Measurements from ENCODE around the gene LMTK2.
A peak's percentile ranks its signal among the peaks of the same experiment; 100 is the strongest.

The LMTK2 gene

DNA sequence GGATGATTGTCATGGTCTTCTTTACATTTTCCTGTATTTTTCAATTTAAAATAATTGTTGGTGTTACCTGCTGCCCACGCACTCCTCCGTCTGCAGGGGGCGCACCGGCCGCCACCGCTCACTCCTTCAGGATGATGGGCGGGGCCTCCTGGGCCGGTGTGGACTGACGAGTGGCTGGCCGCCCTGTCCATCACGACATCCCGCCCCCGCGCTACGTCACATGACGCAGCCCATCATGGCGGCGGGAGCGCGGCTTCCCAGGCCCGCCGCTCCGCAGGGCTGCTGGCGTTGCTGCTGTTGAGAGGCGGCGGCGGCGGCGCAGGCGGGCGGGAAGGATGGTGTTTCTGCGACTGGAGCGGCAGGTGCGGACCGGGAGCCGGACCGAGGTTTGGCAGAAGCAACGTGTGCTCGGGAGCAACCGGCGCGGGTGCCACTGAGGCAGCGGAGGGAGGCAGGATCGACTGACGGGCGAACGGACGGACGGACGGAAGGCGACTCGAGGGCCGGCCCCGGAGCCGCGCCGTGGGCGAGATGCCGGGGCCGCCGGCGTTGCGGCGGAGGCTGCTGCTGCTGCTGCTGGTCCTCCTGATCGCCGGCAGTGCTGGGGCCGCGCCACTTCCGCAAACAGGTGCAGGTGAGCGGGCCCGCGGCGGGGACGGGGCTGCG lies at the start of gene LMTK2:
Gene LMTK2 (plus strand): TSS at position 216 of the 666 bp plus-strand sequence. CDS start 316 bp downstream, at position 532.
- peak; percentile 98 for DNase-seq (ENCODE audit: low spot score)

DNA sequence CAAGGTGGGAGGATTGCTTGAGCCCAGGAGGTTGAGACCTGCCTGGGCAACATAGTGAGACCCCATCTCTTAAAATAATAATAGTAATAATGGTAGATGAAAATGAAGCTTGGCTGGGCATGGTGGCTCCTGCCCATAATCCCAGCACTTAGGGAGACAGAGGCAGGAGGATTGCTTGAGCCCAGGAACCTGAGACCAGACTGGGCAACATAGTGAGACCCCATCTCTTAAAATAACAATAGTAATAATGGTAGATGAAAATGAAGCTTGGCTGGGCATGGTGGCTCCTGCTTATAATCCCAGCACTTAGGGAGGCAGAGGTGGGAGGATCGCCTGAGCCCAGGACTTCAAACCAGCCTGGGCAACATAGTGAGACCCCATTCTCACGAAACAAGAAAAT lies 49.5 kb upstream of the LMTK2 start:
- DNase-seq (ENCODE audit: low spot score): no peak

DNA sequence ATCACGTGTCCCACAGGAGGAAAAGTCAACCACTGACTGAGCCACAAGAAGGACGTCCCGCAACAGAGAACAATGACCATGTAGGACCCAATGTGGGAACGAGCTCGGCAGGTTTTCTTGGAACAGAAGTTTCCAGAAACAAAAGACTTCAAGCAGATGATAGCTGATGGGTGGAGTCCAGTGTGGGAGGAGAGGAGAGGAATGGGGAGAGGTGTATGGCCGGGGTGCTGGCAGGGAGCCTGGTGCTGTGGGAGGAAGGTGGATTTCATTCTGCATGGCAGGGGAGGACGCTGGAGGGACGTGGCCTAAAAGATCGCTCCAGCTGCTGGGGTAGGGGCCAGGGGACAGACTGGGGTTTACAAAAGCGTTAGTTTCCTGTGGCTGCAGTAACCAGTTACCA lies 48.5 kb upstream of the LMTK2 start:
- DNase-seq (ENCODE audit: low spot score): no peak

DNA sequence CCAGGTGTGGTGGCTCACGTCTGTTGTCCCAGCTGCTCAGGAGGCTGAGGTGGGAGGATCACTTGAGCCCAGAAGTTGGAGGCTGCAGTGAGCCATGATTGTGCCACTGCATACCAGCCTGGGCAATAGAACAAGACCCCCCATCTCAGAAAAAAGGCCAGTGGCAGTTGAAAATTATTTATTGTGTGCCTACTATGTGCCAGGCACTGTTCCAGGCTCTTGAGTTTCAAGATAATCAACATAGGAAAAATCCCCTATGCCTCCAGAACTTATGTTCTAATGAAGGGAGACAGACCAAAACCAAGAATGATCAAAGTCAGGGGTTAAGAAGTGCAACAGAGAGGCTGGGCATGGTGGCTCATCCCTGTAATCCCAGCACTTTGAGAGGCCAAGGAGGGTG lies 42.4 kb upstream of the LMTK2 start:
- no peak for DNase-seq (ENCODE audit: low spot score)

DNA sequence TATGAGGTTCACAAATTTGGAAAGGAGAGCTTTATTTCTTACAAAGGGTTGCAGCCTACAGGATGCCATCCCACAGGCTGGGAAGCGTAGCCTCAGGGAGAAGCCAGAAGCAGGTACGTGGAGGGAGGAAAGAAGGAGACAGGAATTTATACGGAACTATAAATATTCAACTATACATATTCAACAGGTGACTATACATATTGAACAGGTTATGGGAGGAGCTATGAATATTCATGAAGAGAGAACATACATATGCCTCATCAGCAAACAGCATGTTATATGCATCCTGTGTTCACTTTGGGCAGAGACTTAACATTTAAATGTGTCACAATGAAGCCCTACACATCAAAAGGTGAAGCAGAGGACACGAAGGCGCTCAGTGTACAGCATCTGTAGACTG lies 40.5 kb upstream of the LMTK2 start:
- no peak for DNase-seq (ENCODE audit: low spot score)

DNA sequence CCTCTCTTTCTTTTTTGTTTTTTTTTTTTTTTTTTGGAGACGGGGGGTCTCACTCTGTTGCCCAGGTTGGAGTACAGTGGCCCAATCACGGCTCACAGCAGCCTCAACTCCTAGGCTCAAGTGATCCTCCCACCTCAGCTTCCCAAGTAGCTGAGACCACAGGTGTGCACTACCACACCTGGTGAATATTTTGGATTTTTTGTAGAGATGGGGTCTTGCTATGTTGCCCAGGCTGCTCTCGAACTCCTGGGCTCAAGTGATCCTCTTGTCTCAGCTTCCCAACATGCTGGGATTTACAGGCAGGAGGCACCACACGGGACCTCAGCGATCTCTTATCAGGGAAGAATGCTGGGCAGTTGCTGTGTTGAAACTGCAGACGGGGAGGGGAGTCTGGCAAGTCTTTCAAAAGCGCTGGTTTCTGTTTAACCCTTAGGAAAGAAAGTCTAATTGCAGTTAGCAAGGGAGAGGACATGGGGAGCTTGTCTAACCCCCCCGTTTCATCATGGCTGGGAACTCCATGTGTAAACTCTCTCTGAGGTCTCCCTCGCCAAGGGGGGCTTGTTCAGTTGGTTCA lies 39.6 kb upstream of the LMTK2 start:
- DNase-seq (ENCODE audit: low spot score): no peak

DNA sequence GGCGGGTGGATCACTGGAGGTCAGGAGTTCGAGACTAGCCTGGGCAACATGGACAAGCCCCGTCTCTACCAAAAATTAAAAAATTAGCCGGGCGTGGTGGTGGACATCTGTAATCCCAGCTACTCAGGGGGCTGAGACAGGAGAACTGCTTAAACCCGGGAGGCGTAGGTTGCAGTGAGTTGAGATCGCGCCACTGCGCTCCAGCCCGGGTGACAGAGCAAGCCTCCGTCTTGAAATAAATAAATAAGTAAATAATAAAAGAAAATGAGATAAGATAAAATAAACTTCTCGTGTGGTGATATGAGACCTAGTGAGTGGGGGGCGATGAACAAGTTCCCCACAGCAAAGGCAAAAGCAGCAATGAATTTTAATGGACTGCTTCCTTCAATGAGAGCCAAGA lies 33.6 kb upstream of the LMTK2 start:
- no peak for DNase-seq (ENCODE audit: low spot score)

DNA sequence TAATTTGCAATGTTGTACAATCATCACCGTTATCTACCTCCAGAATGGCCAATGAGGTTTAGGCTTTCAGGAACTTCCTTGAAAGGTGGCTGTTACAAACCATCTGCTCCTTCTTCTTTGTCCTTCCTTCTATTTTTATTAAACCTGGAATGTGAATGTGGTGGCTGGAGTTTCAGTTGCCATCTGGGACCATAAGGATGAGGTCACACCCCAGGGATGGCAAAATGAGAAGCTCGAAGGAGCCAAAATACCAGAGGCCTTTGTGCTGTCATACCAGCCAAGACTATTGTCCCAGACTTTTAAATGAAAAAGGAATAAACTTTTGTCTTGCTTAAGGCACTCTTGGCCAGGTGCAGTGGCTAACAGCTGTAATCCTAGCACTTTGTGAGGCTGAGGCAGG lies 30.9 kb upstream of the LMTK2 start:
- DNase-seq (ENCODE audit: low spot score): no peak

DNA sequence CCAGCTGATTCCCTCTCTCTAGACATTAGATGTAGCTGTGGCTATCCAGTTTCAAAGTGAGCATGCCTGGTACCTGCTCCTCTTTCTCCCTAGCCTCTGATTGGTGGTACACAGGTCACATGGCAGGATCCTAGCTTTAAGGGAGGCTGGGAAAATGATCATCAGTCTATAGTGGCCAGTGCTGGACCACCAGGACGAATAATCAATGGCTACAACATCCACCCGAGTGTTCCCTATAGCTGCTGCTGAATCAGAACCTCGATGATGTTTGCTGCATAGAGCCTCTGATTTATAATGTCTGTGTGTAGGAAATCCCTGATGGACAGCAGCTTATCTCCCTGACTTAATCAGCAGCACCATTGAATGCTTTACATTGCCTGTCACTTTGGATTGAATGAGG lies 28.9 kb upstream of the LMTK2 start:
- DNase-seq (ENCODE audit: low spot score): no peak

DNA sequence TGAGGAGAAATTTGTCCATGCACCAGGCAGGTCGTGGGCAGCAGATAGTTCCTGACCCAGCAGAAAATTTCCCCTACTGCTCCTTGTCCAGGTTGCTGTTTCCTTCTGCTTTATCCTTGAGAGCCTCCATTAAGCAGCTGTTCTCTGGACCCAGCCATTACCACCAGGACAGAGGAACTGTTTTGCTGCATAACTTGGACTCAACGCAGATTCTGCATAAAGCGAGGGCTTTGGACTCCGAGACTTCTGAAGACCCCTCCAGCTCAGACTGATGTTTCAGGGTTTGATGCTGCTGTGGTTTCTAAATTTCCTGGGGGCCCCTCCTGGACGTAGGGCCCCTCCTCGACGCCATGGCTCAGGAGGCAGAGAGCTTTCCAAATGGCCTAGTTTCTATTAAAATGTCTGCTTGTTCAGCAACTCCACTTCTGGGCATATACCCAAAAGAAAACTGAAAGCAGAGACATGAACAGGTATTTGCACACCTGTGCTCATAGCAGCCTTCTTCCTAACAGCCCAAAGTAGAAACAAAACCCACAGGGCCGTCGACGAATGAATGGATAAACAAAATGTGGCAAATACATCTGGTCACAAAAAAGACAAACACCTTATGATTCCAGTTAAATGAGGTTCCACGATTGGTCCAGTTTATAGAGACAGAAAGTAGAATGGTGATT lies 28.3 kb upstream of the LMTK2 start:
- DNase-seq (ENCODE audit: low spot score): no peak

DNA sequence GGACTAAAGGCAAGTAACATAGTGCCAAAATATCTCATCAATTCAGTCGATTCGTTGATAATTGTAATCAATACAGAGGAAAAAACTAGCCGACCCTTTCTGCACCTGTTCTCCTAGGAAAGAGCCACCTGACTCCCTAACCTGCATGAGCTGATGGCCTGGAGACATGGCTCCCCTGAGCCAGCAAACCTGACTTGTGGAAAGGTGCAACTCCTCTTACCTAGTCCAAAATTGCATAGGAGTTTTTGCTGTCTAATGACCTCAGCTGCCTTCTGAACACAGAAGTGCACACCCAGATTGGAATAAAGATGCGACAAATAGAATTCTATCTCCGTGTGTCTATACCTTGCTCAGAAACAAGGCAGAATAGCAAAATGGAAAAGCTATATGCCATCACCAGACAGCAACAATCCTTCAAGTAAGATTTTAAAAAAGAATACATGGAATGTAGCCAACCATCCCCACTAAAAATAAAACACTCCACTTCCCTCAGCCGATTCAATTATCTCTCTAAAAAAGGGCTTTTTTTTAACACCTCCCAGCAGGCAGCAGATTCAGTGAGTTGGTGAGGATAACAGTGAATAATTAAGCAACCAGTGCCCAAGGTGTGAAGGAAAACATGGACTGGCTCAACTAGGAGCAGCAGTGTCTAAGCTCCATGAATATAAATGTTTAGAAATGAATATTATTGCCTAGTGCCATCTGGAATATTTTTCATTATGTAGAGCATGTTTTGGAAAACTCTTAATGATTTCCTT lies 26.6 kb upstream of the LMTK2 start:
- DNase-seq (ENCODE audit: low spot score): no peak

DNA sequence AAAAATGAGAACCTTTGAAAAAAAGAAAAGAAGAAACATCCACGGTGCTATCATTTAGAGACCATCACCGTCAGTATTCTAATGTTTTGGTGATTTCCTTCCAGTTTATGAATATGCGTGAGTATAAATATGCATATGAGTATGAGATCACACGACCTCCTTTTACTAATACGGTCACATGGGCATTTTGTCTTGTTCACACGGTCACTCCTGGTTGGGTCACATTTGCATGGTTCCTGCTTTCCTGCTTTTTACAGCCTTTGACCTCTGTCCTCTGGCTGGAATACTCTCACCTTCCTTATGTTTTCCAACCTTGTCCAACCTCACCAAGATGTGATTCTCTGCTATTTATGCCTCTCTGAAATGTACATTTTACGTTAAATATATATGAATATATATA lies 25.3 kb upstream of the LMTK2 start:
- DNase-seq (ENCODE audit: low spot score): no peak

DNA sequence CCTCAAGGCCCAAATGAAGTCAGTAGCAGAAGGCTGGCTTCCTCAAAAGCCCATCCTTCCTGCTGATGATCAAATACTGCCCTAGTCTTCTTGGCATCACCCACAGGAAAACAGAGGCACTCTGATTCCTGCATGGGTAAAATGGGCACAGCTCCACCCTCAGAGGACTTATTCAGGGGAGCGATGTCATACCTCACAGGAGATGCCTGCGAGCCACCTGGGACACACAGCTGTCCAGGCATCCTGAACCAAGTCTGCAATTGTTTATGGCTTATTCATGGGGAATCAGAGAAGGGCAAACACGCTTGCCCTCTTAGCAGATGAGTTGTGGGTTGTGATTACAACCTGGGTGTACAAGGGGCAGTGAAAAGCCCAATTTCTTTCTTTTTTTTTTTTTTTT lies 22.0 kb upstream of the LMTK2 start:
- no peak for DNase-seq (ENCODE audit: low spot score)

DNA sequence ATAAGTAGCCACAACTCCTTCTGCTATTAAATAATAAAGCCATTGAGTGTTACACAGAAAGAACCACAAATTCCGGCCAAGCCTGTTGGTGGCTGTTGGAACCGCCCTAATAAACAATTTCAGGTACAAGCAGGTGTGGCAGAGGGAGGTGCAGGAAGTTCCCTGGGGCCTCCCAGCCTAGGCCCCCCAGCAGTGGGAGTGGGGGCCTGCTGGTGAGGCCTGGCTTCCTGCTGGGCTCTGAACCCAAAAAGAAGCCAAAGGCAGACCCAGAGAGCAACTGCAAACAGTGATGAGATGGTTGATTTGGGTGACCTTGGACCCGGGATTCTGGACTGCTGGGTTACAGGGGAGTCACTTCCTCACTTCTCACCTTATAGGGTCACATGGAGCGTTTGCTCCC lies 21.0 kb upstream of the LMTK2 start:
- DNase-seq (ENCODE audit: low spot score): no peak

DNA sequence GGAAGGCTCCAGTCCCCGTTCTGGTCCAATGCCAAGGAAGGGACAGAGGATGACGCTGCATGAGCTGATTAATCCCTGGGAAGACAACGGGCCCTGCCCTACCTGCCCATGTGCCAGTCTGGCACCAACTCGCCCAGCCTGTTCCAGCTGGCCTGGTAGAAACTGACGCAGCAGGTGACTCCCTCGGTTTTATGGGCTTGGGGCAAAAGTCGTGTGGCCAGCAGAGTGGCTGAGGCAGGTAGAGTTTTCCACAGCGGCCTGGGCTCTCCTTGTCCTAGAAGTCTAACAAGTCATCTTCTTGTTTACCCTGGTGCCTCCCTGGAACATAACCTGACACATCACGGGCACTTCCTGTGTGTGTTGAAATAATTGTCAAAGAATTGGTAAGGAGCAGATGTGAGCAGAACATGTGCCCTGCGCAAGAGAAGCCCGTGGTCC lies 20.4 kb upstream of the LMTK2 start:
- DNase-seq (ENCODE audit: low spot score): no peak

DNA sequence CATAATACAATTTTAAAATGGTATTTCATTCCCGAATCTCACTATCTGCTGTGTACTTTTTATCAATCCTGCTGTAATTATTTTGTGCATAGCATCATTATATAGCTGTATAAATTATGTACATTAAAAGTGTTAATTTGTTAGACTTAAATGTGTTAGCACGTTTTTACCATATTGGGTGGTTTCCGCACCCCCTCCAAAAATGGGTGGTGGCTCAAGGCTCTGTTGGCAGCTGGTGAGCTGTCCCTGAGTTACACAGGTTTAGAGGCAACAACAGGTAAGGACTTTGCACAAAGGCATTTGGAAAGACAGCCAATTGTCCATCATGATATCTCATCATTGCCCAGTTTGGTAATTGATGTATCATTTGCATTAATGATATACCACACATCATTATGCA lies 18.6 kb upstream of the LMTK2 start:
- DNase-seq (ENCODE audit: low spot score): no peak

DNA sequence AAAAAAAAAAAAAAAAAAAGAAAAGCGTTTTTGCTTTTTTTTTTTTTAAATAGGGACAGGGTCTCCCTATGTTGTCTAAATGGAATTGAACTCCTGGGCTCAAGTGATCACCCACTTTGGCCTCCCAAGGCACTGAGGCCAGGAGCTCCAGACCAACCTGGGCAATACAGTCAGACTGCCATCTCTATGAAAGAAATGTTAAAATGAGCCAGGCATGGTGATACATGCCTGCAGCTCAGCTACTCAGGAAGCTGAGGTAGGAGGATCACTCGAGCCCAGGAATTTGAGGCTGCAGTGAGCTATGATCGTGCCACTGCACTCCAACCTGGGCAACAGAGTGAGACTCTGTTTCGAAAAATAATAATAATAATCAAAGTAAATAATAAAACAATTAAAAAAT lies 16.5 kb upstream of the LMTK2 start:
- DNase-seq (ENCODE audit: low spot score): no peak

DNA sequence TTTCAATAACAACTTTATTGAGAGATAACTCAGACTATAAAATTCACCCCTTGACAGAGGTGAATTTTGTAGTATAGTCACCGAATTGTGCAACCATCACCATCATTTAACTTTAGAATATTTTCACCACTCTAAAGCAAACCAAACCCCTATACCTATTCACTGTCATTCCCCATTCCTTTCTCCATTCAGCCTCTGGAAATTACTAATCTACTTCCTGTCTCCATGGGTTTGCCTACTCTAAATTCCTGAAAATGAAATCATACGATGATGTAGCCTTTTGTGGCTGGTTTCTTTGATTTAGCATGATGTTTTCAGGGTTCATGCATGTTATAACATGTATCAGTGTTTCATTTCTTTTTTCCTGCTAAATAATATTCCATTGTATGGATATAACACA lies 15.6 kb upstream of the LMTK2 start:
- DNase-seq (ENCODE audit: low spot score): no peak

DNA sequence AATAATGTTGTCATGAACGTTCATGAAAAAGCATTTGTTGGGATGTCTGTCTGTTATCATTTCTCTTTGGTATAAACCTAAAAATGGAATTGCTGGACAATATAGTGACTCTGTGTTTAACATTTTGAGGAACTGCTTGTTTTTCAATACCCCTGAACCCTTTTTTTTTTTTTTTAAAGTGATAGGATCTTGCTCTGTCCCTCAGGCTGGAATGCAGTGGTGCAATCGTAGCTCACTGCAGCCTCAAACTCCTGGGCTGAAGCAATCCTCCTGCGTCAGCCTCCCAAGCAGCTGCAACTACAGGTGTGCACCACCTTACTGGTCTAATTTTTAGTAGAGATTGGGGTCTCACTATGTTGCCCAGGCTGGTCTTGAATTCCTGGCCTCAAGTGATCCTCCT lies 15.1 kb upstream of the LMTK2 start:
- DNase-seq (ENCODE audit: low spot score): no peak

DNA sequence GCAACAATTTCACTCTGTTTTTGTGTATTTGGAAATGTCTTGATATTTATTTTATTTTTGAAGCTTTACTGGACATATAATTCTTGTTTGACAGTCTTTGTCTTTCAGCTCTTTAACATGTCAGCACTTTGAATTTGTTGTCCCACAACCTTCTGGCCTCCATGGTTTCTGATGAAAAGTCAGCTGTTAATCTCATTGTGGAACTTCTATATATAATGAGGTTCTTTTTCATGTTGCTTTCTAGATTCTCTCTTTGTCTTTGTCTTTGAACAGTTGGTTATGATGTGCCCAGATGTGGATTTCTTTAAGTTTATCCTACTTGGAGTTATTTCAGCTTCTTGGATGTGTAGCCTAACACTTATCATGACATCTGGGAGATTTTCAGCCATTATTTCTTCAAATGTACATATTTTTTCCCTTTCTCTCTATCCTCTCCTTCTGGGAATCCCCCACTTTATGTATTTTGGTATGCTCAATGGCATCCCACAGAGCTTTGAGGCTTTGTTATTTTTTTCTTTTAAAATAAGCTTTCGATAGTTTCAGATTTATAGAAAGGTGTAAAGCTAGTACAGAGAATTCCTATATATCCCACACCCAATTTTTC lies 9.5 kb upstream of the LMTK2 start:
- DNase-seq (ENCODE audit: low spot score): no peak

DNA sequence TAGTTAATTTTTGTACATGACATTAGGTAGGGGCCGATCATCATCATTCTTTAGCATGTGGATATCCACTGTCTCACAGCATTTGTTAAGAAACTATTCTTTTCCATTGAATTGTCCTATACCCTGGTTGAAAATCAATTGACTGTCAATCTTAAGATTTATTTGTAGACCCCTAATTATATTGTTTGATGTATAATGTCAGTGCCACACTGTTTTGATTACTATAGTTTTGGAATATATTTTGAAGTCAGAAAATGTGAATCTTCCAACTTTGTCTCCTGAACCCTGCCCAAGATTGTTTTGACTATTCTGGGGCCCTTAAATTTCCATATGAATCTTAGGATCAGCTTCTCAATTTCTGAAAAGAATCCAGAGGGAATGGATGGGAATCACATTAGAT lies 6.6 kb upstream of the LMTK2 start:
- no peak for DNase-seq (ENCODE audit: low spot score)

DNA sequence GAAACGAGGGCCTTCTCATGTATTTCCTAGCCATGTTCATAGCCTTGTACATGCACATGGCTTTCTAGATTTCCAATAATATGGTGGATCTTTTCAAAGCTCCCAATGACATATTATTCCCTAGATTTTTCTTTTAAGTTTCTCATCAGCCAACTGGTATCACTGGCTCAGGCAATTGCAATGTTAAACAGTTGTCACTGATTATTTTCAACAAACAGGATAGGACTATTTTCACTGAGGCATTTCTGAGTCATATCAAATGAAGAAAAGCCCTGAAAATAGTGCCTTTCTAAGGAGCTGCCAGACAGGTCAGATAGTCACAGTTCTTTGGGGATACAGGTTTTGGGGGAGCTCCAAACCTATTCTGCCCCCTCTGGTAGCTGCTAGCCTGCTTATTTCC lies 4.5 kb upstream of the LMTK2 start:
- no peak for DNase-seq (ENCODE audit: low spot score)

All from COLO829 (cell line).